K562 (cell line): ENCODE data around the gene ERF. TPM values are rescaled to one million over a fixed set of nuclear protein-coding genes. Genes with fewer than 3 reads are reported as not detected.

Source experiments
- CHAMP1 ChIP-seq: fragments of 450-650 bp; IDR thresholded peaks from 2 replicates; pipeline ENCODE4 v1.6.1; 2016; ENCODE audit warnings: mild to moderate bottlenecking
- FOXP1 ChIP-seq: sonication (generic); formaldehyde crosslinking; IDR thresholded peaks from 2 replicates; pipeline ENCODE4 v1.8.0; 2022; ENCODE audit warnings: mild to moderate bottlenecking, missing genetic modification reagents
- HIVEP1 ChIP-seq: fragments of 250-450 bp; sonication (Bioruptor Pico); IDR thresholded peaks from 2 replicates; pipeline ENCODE4 v1.4.0; 2020; ENCODE audit warnings: mild to moderate bottlenecking
- HNRNPH1 ChIP-seq: fragments of 200-400 bp; formaldehyde crosslinking; optimal IDR thresholded peaks from 2 replicates; pipeline ENCODE3; 2017; ENCODE audit warnings: low read depth, mild to moderate bottlenecking, low read length, moderate library complexity
- HOMEZ ChIP-seq: fragments of 250-450 bp; sonication (Bioruptor Pico); IDR thresholded peaks from 2 replicates; pipeline ENCODE4 v1.4.0; 2020; ENCODE audit warnings: mild to moderate bottlenecking, moderate library complexity
- TBP ChIP-seq: optimal IDR thresholded peaks from 2 replicates; pipeline ENCODE3; 2011; ENCODE audit warnings: low read depth, low read length, improper control_type of control experiment
- ZNF143 ChIP-seq: sonication (generic); formaldehyde crosslinking; IDR thresholded peaks from 2 replicates; pipeline ENCODE4 v1.9.0; 2022; ENCODE audit warnings: mild to moderate bottlenecking, missing genetic modification reagents
- ZNF318 ChIP-seq, 2 experiments: fragments of 450-650 bp; IDR thresholded peaks; 2 replicates each; pipeline ENCODE4 v1.6.1; 2016; ENCODE audit warnings: mild to moderate bottlenecking in 2 of 2, borderline replicate concordance in 1 of 2, low read depth in 1 of 2, moderate library complexity in 1 of 2
- polyA plus RNA-seq, 8 experiments: library from polyadenylated mRNA; depleted of rRNA in 4 of 8; stranded (reverse) in 5 of 8; unstranded in 3 of 8; fragments of >200 nt; fragmentation: Nextera tagmentation in 2 of 8; fragmentation: Illumina TruSeq in 1 of 8; extraction: Ambion mirVana in 2 of 8; extraction: Trizol in 1 of 8; gene quantifications; 2 replicates each; pipeline versions ENCODE4 v1.2.1 to v1.2.3, GENCODE V29; 2011 to 2014; ENCODE audit warnings: inconsistent platforms in 1 of 8, missing spikeins in 1 of 8
- total RNA-seq, 7 experiments: library from RNA; depleted of rRNA in 6 of 7; stranded (reverse); fragments of >200 nt in 6 of 7; fragmentation: Illumina TruSeq in 2 of 7; extraction: Trizol in 2 of 7; gene quantifications; 2 replicates each; pipeline versions ENCODE4 v1.2.1 to v1.2.3, GENCODE V29; 2011 to 2021; ENCODE audit warnings: low replicate concordance in 1 of 7
- TF ChIP-seq, protein P1 (sequence below), 2 experiments: fragments of 150-350 bp in 1 of 2; IDR thresholded peaks; 2 replicates each; pipeline ENCODE4 v1.6.1; 2012 to 2016; ENCODE audit warnings: low read depth in 2 of 2, low read length in 2 of 2, mild to moderate bottlenecking in 1 of 2, moderate library complexity in 1 of 2

ERF gene
- total and polyA plus RNA-seq, 9 of the 15 experiments (the other 6 are each of a cell fraction or from before 2014, with no cell fraction given): 0.03 to 75.4 (median 27.0) TPM

GRCh38 chr19:42199440-42200115, 55.4 kb downstream of the ERF start (continued):
- TF ChIP-seq TBP (no peak), FOXP1 (no peak), CHAMP1 (no peak; the same call in 1 of the 2 replicates), ZNF143 (no peak), HOMEZ (CRISPR knock-in tag) (no peak), ZNF318 (IDR thresholded peaks at IDR 0.05; ENCODE audit: borderline replicate concordance in 1 of 2, low read depth in 1 of 2) (no peak), HNRNPH1 (no peak), HIVEP1 (CRISPR knock-in tag) (no peak)
- TF ChIP-seq, protein P1, sequence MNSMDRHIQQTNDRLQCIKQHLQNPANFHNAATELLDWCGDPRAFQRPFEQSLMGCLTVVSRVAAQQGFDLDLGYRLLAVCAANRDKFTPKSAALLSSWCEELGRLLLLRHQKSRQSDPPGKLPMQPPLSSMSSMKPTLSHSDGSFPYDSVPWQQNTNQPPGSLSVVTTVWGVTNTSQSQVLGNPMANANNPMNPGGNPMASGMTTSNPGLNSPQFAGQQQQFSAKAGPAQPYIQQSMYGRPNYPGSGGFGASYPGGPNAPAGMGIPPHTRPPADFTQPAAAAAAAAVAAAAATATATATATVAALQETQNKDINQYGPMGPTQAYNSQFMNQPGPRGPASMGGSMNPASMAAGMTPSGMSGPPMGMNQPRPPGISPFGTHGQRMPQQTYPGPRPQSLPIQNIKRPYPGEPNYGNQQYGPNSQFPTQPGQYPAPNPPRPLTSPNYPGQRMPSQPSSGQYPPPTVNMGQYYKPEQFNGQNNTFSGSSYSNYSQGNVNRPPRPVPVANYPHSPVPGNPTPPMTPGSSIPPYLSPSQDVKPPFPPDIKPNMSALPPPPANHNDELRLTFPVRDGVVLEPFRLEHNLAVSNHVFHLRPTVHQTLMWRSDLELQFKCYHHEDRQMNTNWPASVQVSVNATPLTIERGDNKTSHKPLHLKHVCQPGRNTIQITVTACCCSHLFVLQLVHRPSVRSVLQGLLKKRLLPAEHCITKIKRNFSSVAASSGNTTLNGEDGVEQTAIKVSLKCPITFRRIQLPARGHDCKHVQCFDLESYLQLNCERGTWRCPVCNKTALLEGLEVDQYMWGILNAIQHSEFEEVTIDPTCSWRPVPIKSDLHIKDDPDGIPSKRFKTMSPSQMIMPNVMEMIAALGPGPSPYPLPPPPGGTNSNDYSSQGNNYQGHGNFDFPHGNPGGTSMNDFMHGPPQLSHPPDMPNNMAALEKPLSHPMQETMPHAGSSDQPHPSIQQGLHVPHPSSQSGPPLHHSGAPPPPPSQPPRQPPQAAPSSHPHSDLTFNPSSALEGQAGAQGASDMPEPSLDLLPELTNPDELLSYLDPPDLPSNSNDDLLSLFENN (IDR thresholded peaks at IDR 0.05; ENCODE audit: low read depth in 2 of 2, low read length in 2 of 2): no peak
